Left lobe of liver (tissue), 2 donors: ENCODE data around the gene SLC3A2. TPM values are rescaled to one million over a fixed set of nuclear protein-coding genes. Genes with fewer than 3 reads are reported as not detected.
"Not testable (repeated sequence)": the region's sequence is repeated elsewhere in the genome, so short reads cannot be mapped to it uniquely, and the experiment has no call there.

Source experiments
- ATAC-seq: fragments of 200-7000 bp; cut with Tn5 transposase; one replicate; pipeline ENCODE4 v1.9.1; 2020; ENCODE audit warnings: mild to moderate bottlenecking, moderate library complexity
- DNase-seq: peaks from one replicate; pipeline ENCODE4 v3.0.0-alpha.2; 2020; ENCODE audit warnings: low spot score
- total RNA-seq: library from RNA; stranded (reverse); gene quantifications from one replicate; pipeline ENCODE4 v1.2.1, GENCODE V29; 2021
- donor health status: DM: no; HTN: no; CAD: no; lungs with moderate emphysema.
- donor health status: DM: no; HTN: yes; CAD: no.

SLC3A2 gene
- total RNA-seq, result 64.8 TPM

DNA sequence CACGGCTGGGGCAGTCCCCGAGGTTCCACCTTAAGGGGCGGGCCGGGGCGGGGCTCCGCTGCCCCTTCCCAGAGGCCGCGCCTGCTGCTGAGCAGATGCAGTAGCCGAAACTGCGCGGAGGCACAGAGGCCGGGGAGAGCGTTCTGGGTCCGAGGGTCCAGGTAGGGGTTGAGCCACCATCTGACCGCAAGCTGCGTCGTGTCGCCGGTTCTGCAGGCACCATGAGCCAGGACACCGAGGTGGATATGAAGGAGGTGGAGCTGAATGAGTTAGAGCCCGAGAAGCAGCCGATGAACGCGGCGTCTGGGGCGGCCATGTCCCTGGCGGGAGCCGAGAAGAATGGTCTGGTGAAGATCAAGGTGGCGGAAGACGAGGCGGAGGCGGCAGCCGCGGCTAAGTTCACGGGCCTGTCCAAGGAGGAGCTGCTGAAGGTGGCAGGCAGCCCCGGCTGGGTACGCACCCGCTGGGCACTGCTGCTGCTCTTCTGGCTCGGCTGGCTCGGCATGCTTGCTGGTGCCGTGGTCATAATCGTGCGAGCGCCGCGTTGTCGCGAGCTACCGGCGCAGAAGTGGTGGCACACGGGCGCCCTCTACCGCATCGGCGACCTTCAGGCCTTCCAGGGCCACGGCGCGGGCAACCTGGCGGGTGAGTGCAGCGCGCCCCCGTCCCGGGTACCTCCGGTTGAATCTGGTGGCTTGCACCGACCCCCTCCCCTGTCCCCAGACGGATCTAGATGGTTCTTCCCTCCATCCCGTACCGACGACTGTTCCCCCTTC, at the start of gene SLC3A2:
Gene SLC3A2 (plus strand): TSS at position 94 of the 776 bp plus-strand sequence. CDS start 128 bp downstream, at position 222.
- DNase-seq, result peak; percentile 91
- ATAC-seq, result peak; percentile 91

DNA sequence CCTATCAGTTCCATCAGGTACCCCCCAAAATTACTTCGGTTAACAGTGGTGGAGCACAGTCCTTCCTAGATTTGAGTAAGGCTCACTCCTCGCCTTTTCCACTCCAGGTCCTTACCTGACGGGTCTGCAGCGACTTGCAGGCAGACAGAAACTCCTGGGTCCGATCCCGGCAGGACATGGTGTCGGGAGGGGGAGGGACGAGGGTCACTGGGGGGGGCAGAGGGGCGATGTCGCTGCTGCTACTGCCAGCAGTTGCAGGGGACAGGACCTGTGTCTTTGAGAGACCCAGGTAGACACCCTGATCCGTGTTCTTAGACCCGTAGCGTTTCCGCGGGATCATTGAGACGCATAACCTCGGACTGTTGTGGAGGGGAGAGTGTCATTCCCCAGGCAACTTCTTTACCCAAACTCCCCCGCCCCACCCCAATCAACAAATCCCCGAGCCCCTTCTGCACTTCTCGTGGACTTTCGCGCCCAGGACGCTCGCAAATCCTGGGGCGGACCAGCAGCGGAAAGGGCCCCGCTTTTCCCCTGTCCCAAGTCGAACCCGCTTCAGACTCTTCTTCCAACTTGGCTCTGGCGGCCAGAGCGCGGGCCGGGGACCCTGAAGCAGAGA, 49.7 kb upstream of the SLC3A2 start:
- no peak for ATAC-seq
- no peak for DNase-seq

- ATAC-seq (peak; percentile 95), DNase-seq (peak; percentile 100)
These were observed 49.0 kb upstream of the SLC3A2 start, which contains the start of gene STX5 for GRCh38 chr11:62831520-62832335. STX5 (minus strand) TSS chr11:62832051; CDS start chr11:62831243, 808 bp downstream.

DNA sequence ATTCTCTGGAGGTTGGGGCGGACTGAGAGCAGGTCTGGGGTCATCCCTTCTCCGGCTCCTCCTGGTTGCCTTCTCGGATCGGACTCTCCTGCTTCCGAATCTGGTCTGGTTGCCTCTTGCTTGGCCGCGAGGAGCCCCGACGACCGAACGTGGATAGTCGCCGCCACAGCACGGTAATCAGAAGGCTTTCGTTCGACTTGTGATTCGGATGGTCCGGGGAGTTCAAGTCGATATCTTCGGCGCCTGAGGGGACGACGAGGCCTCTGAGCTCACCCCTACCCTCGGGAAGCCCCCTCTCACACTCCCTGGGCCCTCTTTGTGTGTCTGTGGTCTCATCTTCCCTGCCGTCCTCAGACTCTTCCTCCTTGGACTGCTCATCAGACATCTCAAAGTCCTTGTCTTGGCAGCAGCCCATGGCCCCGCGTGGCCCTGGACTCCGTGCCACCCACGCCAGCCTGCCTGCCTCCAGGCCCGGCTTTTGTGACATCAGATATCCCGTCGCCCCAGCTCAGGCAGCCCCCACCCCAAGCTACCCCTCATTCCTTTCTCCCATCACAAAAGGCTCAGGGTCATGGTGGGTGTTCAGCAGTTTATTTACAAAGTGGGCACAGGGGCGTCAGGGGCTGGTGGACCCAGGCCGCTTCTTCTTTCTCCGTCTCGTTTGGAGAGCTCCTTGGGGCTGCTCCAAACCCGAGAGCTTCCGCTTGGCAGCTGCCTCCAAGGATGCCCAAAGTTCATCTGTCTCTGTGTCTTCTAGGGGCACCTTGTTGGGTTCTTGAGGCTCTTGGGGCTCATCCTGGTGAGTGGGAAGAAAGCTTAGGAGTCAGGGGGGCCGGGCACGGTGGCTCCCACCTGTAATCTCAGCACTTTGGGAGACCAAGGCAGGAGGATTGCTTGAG, 48.1 kb upstream of the SLC3A2 start, which contains the start of gene TEX54:
Gene TEX54 (minus strand): TSS at position 506 of the 899 bp plus-strand sequence.
- ATAC-seq (peak; percentile 44), DNase-seq (peak; percentile 72)

DNA sequence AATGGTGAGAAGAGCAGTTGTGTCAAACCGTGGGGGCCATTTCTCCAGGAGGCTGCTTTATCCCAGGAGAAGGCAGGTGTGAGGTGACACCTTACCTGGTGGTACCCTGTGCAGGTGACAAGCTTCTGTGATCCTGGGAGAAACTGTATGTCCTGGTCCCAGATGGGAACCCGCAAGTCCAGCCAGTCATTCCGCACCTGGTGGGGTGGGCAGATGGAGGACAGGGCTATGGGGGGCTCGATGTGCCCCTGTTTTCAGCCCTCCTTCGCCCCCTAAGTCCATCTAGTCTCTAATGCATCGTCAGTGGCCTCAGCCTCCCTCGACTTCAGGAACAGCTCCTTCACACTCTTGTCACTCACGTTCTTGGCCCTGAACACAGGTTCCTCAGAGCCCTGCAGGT, 45.4 kb upstream of the SLC3A2 start:
- ATAC-seq, result no peak

GRCh38 chr11:62839050-62839945, 41.4 kb upstream of the SLC3A2 start, which contains the start of gene WDR74:
WDR74 (minus strand) TSS chr11:62839590; CDS start chr11:62839570, 20 bp downstream.
- DNase-seq (peak; percentile 95), ATAC-seq (peak; percentile 69)

More for the DNA sequence above, 45.4 kb upstream of the SLC3A2 start:
- no peak for DNase-seq

GRCh38 chr11:62840721-62841360, 39.9 kb upstream of the SLC3A2 start:
- peak; percentile 69 for DNase-seq
- ATAC-seq, result peak; percentile 9

- peak; percentile 88 for DNase-seq
- peak; percentile 77 for ATAC-seq
These were observed 39.1 kb upstream of the SLC3A2 start for GRCh38 chr11:62841361-62842170.

DNA sequence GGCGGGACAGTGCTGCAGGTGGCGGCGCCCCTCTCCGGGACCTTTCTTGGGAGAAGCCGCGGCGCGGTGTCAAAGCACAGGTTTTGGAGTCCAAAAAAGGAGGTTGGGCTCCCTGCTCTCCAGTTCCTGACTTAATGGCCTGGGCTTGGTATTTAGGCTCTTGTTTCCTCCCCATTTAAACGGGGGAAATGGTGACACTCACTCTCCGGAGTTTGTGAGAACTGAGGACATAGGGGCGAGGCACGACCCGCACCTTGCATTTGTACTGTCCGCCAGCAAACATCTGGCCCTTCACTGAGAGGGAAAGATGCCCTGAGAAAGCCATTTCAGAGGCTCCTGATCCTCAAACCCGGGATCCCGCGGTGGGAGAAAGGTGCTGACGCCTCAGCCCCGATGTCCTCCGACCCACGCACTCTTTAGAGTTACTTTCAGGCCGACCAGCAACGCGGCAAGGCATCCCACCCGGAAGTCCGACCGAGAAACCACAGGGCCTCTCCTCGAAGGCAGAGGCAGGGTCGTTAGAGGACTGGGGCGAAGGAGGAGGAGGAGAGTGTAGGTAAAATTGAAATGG, 38.4 kb upstream of the SLC3A2 start:
- DNase-seq (peak; percentile 58), ATAC-seq (peak; percentile 13)

DNA sequence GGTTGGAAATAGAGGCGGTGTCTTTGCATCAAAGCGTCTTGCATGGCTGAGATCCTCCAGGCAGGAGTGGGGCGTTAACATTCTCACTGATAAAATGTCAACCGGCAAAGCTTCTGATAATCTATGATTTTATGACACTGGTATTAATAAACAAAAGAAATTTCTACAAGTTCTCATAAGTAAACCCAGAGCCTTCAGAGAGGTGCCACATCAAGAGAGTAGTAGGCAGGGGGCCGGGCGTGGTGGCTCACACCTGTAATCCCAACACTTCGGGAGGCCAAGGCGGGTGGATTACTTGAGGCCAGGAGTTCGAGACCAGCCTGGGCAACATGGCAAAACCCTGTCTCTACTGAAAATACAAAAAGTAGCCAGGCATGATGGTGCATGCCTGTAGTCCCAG, 37.8 kb upstream of the SLC3A2 start:
- not testable (repeated sequence) for ATAC-seq, DNase-seq

DNA sequence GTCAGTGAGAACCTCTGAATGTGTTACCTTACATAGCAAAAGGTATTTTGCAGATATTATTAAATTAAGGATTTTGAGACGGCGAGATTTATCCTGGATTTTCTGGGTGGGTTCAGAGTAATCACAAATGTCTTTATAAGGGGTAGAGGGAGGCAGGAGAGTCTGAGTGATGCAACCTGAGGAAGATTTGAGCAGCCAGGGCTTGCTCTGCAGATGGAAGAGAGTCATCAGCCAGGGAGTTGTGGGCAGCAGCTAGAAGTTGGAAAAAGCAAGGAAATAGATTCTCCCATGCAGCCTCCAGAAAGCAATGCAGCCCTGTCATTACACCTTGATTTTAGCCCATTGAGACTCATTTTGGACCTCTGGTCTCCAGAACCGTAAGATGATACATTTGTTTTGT, 37.2 kb upstream of the SLC3A2 start:
- no peak for ATAC-seq

GRCh38 chr11:62844154-62844553, 36.5 kb upstream of the SLC3A2 start:
- DNase-seq (no peak), ATAC-seq (no peak)

More for the DNA sequence above, 37.2 kb upstream of the SLC3A2 start:
- no peak for DNase-seq

DNA sequence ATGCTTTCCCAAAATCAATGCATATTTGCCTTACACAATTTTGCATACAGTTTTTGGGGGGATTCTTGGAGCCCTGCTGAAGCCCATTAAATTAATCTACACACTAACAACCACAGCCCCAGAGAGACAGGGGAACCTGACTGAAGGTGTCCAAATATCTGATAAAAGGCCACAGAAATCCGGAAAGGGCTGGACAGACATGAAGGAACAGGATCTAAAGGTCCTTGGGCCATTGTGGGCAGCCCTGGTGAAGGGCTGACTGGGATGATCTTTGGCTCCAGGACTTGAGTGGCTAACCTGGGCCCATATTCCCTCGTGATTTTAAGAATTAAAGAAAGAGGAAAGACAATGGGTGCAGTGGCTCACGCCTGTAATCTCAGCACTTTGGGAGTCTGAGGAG, 34.5 kb upstream of the SLC3A2 start:
- ATAC-seq, result no peak
- no peak for DNase-seq

- no peak for ATAC-seq
- DNase-seq, result no peak
These were observed 32.9 kb upstream of the SLC3A2 start for GRCh38 chr11:62847767-62848314.

DNA sequence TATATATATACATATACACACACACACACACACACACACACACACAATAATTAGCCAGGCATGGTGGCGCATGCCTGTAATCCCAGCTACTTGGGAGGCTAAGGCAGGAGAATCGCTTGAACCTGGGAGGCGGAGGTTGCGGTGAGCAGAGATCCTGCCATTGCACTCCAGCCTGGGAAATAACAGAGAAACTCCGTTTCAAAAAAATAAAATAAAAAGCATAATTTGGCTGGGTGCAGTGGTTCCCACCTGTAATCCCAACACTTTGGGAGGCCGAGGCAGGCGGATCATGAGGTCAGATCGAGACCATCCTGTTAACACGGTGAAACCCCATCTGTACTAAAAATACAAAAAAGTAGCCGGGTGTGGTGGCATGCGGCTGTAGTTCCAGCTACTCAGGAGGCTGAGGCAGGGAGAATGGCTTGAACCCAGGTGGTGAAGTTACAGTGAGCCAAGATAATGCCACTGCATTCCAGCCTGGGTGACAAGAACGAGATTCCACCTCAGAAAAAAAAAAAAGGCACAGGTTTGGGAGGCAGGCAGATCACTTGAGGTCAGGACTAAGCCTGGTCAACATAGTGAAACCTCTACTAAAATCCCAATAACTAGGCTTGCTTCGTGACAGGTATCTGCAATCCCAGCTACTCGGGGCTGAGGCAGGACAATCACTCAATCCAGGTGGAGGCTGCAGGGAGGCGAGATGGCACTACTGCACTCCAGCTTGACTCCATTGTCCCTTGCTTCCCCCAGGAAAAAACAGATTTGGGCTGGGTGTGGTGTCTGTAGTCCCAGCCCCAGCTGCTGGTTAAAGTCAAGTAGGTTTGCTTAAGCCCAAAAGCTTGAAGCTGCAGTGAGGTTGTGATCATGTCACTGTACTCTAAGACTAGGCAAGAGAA, 29.5 kb upstream of the SLC3A2 start:
- no peak for DNase-seq
- no peak for ATAC-seq
